NCI-H2196 (cell line): ENCODE results near the gene TCF20.

Experiments used
- DNase-seq: peaks from one replicate; lab custom pipeline; 2025; ENCODE audit not compliant: unreplicated experiment; lab: John Stamatoyannopoulos, UW

The TCF20 gene

DNA sequence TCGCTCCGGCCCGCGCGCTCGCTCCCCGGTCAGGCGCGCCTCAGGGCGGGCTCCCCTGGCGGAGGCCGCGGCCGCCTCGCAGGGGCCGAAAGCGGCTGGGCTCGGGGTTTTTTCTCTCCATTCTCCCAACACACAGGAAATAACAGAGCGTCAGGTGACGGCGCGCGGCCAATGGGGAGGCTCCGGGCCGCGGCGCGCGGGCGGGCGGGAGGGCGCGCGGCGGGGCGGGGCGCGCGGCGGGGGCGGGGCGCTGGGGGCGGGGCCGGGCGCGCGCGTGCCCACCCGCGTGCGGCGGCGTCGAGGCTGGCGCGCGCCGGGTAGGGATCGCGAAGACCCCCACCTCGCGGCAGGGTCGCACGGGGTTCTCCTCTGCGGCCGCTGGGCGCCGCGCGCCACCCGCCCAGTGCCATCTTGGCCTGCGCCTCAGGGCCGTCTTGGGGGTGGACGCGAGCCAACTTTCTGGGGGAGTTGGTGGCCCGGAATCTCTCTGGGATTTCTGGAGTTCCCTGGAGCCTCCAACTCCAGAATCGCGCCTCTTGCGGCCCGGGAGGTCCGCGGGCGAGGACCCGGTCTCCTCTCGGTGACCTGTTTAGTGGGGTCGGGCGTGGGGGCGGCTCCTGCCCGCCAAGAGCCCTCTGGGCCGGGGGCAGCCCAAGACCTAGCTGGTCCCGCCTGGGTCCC lies at the start of gene TCF20:
TCF20 (minus strand) TSS at position 144 of the 681 bp plus-strand sequence. CDS start 55,348 bp downstream, outside the sequence.
- peak; percentile 83 for DNase-seq

DNA sequence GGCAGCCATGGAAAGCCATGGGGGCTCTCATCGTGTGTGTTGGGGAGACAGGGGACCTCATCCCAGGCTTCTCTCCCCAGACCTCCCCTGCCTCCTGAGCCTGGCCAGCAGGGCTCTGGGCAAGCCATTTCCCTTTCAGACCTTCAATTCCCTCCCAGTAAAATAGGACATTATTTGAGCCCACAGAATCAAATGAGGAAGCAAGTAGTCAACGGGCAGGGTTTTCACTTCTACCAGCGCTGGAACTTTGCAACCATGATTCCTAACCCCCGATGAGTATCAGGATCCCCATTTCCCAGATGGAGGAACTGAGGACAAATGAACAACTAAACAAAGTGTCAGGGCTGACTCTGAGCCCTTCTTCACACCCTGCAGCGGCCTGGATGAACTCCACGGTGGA lies 48.9 kb upstream of the TCF20 start:
- no peak for DNase-seq

- no peak for DNase-seq
These were observed 48.5 kb upstream of the TCF20 start for GRCh38 chr22:42318967-42319366.

- DNase-seq = peak; percentile 73
These were observed 47.5 kb upstream of the TCF20 start for GRCh38 chr22:42317691-42318547.

- DNase-seq = no peak
These were observed 46.6 kb upstream of the TCF20 start for GRCh38 chr22:42317008-42317407.

- no peak for DNase-seq
These were observed 44.9 kb upstream of the TCF20 start for GRCh38 chr22:42315392-42315756.

- DNase-seq = no peak
These were observed 44.4 kb upstream of the TCF20 start for GRCh38 chr22:42314709-42315391.

GRCh38 chr22:42313804-42314581 lies 43.5 kb upstream of the TCF20 start:
- DNase-seq = peak; percentile 89

DNA sequence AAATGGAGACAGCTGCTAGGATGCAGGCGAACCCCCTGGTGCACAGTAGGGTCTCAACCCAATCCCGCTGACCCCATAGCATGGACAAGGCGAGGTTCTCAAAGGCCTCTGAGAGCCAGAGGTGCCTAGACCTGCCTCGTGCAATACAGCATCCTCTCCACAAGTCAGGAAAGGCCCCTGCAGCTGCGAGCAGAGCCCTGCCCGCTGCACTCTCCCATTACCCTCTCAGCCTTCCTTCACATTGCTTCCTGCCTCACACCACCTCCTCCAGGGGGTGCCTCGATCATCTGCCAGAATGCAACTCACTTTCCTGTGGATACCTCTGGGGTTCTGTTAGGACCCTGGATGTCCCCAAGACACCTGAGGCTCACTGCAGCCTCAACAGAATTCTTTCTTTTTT lies 42.8 kb upstream of the TCF20 start:
- no peak for DNase-seq

DNA sequence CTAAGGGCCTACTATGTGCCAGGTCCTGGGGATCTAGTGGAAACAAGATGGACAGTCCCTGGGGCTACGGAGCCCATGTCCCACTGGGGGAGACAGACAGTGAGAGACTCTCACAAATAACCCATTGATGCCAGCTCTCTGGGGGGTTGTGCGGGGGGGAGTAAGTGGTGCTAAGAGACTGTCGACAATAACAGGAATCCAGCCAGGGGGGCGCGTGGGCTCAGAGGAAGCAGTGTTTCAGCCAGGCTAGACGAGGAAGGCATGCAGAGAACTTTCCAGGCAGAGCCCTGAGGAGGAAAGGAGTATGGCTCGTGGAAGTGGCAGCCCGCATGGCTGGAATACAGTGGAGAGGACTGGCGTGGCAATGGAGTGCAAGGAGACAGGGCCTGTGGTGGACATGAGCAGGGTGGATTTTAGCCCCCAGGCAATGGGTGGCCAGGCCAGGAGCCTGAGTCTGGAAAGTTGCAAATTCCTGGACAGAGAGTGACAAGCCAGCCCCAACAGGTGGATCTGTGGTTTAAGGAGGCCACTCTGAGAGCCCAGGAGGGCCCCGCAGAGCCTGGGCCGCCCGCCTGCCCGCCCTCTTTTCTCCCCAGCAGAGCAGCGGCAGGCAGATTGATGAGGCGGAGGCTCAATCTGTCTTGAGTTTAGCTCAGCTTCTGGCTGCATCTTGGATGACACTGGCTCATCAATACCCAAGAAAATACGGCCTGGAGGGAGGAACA lies 40.0 kb upstream of the TCF20 start:
- no peak for DNase-seq

- DNase-seq = no peak
These were observed 39.4 kb upstream of the TCF20 start for GRCh38 chr22:42309865-42310264.

DNA sequence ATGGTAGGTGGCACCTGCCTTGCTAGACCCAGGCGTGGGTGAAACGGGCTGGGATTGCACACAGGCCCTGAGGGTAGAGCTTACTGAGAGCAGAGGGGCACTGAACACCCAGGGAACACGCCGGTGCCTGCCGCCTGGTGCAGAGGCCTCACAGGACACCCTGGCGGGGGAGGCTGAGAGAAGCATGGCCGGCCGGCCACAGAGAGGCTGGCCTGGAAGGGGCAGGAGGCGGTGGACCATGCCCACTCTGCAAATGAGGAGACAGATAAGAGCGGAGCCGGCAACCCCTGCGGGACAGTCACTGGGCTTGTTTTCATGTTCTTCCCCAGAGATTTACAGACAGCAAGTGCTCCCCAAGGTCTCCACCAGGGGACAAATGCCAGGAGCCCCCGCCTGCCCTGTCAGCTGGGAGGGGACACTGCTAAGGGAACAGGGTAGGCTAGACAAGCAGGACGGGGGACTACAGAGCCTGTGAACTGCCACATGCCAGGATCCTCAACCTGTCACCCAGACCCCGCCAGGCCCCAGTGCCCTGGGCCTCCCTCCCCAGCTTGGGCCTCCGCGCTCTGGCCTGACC lies 38.5 kb upstream of the TCF20 start:
- DNase-seq = no peak

DNA sequence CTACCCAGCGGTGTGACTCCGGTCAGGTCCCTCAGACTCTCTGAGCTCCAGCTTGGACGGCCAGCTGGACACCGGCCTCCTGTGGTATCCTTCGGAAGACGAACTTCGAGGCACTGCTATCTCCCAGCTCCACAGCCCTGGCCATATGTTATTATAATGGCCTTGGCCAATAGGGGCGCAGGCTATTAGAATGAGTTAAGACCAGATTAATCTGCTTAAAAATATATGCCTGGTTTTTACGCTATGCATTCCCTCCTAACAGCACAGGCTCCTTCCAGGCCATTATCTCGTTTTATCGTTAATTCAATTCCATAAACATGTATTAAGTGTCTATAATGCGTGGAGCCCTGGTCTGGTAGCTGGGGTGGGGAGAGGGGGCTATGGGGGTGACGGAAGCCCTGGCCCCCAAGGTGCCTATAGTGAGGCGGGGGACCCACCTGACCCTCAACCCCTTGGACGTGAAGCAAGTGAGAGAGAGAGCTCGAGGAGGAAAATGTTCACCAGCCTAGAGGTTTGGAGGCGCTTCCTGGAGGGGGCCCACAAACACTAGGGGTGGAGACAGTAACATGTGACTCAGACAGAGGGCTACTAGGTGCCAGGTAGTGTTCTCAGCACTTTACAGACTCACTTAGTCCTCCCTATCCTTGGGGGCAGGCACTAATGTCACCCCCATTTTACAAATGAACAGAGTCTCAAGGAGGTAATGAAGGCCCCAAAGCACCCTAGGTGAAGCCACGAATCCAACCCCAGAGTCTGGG lies 37.5 kb upstream of the TCF20 start:
- DNase-seq = no peak

DNA sequence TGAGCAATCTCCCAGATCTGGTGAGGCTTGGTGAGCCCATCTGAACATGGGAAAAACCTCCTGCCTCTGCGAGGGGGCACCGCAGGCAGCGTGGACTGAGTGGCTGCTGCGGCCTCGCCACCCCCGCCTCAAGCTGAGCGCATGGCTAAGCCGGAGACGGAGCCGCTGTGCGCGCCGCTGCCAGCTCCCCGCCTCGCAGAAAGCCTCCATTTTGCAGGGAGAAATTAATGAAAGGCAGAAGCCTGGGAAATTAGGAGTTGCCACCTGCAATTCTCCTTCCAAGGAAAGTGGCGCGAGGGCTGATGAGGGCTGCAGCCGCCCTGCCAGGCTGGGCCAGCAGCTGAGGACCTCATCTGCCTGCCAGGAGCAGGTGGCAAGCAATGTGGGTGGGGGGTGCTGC lies 35.6 kb upstream of the TCF20 start:
- DNase-seq = no peak

GRCh38 chr22:42304324-42304790 lies 33.9 kb upstream of the TCF20 start:
- no peak for DNase-seq

- no peak for DNase-seq
These were observed 33.2 kb upstream of the TCF20 start for GRCh38 chr22:42303396-42304323.

GRCh38 chr22:42301742-42302102 lies 31.3 kb upstream of the TCF20 start:
- no peak for DNase-seq

DNA sequence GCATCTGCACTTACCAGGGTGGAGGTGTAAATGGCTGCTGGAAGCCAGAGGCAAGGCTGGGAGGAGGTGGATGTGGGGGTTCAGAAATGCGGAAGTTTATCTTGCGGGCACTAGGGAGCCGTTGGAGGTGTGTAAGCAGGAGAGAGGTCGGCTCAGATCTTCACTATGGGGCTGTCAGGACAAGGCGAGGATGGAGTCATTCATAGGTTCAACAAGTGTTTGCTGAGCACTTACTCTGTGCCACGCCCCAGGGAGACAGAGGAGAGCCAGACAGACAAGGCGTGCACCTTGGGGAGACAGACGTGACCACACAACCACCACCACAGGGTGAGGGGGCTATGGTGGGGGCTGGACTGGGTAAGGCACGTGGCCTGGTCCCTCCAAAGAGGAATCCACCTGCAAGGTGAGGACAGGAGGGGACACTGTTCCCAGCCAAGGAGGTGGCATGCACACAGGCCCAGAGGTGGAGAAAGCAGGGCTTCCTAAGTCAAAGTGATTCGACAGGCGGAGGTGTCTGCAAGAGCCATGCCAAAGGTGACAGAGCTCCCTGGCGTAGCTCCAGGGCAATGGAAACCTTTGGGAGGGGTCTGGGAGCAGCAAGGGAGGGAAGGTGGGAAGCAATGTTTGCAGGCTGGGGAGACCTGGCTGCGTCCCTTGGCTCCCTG lies 30.8 kb upstream of the TCF20 start:
- DNase-seq = no peak
